ENCODE results near the gene HAO1.
"Not testable (repeated sequence)": the region's sequence is repeated elsewhere in the genome, so short reads cannot be mapped to it uniquely, and the experiment has no call there.

Gene HAO1

GRCh38 chr20:7856756-7857155 is 83.5 kb downstream of the HAO1 start:
- no peak for DNase-seq

GRCh38 chr20:7855545-7855944 is 84.7 kb downstream of the HAO1 start:
- no peak for DNase-seq

- DNase-seq = no peak
These were observed 86.8 kb downstream of the HAO1 start for GRCh38 chr20:7853493-7853892.

GRCh38 chr20:7850775-7851490 is 89.3 kb downstream of the HAO1 start:
- no peak for DNase-seq

- DNase-seq = no peak
These were observed 90.6 kb downstream of the HAO1 start for GRCh38 chr20:7849675-7850074.

GRCh38 chr20:7848351-7848750 is 91.9 kb downstream of the HAO1 start:
- no peak for DNase-seq

- DNase-seq = peak in 2 of 56 donors; percentile 5
These were observed 96.6 kb downstream of the HAO1 start for GRCh38 chr20:7843613-7844012.

GRCh38 chr20:7841971-7842310 is 98.3 kb downstream of the HAO1 start:
- DNase-seq = no peak

- DNase-seq = no peak
These were observed 98.8 kb downstream of the HAO1 start for GRCh38 chr20:7841291-7841970.

GRCh38 chr20:7836076-7836475 is 104.2 kb downstream of the HAO1 start:
- DNase-seq = no peak

- not testable (repeated sequence) for DNase-seq
These were observed 105.8 kb downstream of the HAO1 start for GRCh38 chr20:7834441-7834840.

All from amygdala (tissue), 56 donors.